ENCODE data around the gene PCK1. TPM values are rescaled to one million over a fixed set of nuclear protein-coding genes. Genes with fewer than 3 reads are reported as not detected.

PCK1 gene
- total RNA-seq, 1 experiment from 2014 or later = not detected

DNA sequence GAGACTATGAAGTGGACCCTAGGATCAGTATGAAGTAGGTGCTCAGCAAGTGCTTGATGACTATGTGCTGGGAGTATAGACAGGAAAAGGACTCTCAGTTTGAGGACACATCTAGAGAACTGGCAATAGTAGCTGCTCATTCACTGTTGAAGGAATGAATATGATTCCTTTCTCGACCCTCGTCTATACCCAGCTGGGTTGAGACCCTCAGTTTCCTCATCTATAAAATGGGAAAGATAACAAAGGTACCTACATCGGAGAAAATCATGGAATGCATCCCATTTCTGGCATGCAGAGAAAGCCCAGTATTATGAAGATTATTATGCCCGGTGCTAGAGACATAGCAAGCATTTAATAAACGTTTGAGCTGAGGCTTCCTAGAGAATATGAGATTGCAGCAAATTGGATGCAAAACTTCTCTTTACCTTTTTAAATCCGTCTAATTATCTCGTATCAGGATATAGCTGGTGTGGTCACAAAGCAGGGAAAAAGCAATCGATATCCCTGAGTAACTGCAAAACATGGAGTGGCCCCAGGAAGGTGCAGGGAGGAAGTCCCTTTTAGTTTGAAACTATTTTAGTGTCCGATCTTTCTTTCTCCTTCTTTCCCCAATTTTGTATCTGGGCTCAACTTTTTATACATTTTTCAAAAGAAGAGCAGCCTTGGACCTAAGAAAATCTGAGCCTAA, 2.8 kb upstream of the PCK1 start:
- Histone ChIP-seq H3K36me3 (ENCODE audit: low read depth) (no peaks in the 10 kb centered on the region), H3F3A (ENCODE audit: insufficient read depth, low read depth) (no peaks in the 10 kb centered on the region), H3K79me2 (ENCODE audit: low read depth) (no peaks in the 10 kb centered on the region), H3K27ac (no peak overlapping the region), H3K9me3 (ENCODE audit: insufficient read depth, low read depth) (no peaks in the 10 kb centered on the region), H3K27me3 (ENCODE audit: insufficient read depth, low read depth) (peaks cover 100% of the 10 kb centered on the region), H4K20me1 (ENCODE audit: insufficient read depth) (no peaks in the 10 kb centered on the region), H3K9me2 (ENCODE audit: insufficient read depth) (no peaks in the 10 kb centered on the region), H2AFZ (no peak overlapping the region), H3K4me3 (no peak overlapping the region), H3K4me1 (replicated peaks; ENCODE audit: insufficient read depth) (no peaks in the 10 kb centered on the region), H3K4me2 (no peak overlapping the region)
- intact Hi-C loops (cut with micrococcal nuclease; ENCODE audit: unreplicated experiment) = no loop called here
- no peak for TF ChIP-seq EZH2 (IDR thresholded peaks at IDR 0.05; ENCODE audit: low read depth)
- TF ChIP-seq, protein P1, sequence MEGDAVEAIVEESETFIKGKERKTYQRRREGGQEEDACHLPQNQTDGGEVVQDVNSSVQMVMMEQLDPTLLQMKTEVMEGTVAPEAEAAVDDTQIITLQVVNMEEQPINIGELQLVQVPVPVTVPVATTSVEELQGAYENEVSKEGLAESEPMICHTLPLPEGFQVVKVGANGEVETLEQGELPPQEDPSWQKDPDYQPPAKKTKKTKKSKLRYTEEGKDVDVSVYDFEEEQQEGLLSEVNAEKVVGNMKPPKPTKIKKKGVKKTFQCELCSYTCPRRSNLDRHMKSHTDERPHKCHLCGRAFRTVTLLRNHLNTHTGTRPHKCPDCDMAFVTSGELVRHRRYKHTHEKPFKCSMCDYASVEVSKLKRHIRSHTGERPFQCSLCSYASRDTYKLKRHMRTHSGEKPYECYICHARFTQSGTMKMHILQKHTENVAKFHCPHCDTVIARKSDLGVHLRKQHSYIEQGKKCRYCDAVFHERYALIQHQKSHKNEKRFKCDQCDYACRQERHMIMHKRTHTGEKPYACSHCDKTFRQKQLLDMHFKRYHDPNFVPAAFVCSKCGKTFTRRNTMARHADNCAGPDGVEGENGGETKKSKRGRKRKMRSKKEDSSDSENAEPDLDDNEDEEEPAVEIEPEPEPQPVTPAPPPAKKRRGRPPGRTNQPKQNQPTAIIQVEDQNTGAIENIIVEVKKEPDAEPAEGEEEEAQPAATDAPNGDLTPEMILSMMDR (conservative IDR thresholded peaks at IDR 0.05) = no peak
- no TSS peak for BruUV-seq (replicated peaks)
- DNase-seq = no peak
- CTCF ChIA-PET = no interaction called here
- POLR2A ChIA-PET (ENCODE audit: unreplicated experiment) = no interaction called here

- no TSS peak for BruUV-seq (replicated peaks)
- TF ChIP-seq, protein P1 (conservative IDR thresholded peaks at IDR 0.05) = no peak
- no peak for TF ChIP-seq EZH2 (IDR thresholded peaks at IDR 0.05; ENCODE audit: low read depth)
- H3K4me1 ChIP-seq (replicated peaks; ENCODE audit: insufficient read depth) = no peaks in the 10 kb centered on the region
- no peak overlapping the region for H3K27ac ChIP-seq
- CTCF ChIA-PET = no interaction called here
- H3K27me3 ChIP-seq (ENCODE audit: insufficient read depth, low read depth) = peaks cover 100% of the 10 kb centered on the region
- no peak overlapping the region for H2AFZ ChIP-seq
- intact Hi-C loops (cut with micrococcal nuclease; ENCODE audit: unreplicated experiment) = no loop called here
- no peak for DNase-seq
- H3K9me3 ChIP-seq (ENCODE audit: insufficient read depth, low read depth) = no peaks in the 10 kb centered on the region
- no peaks in the 10 kb centered on the region for H3K36me3 ChIP-seq (ENCODE audit: low read depth)
- no peaks in the 10 kb centered on the region for H4K20me1 ChIP-seq (ENCODE audit: insufficient read depth)
- no peak overlapping the region for H3K4me3 ChIP-seq
- no peak overlapping the region for H3K4me2 ChIP-seq
- H3K9me2 ChIP-seq (ENCODE audit: insufficient read depth) = no peaks in the 10 kb centered on the region
- H3F3A ChIP-seq (ENCODE audit: insufficient read depth, low read depth) = no peaks in the 10 kb centered on the region
- POLR2A ChIA-PET (ENCODE audit: unreplicated experiment) = no interaction called here
- H3K79me2 ChIP-seq (ENCODE audit: low read depth) = no peaks in the 10 kb centered on the region
Measured at GRCh38 chr20:57558614-57559288, 2.2 kb upstream of the PCK1 start.

DNA sequence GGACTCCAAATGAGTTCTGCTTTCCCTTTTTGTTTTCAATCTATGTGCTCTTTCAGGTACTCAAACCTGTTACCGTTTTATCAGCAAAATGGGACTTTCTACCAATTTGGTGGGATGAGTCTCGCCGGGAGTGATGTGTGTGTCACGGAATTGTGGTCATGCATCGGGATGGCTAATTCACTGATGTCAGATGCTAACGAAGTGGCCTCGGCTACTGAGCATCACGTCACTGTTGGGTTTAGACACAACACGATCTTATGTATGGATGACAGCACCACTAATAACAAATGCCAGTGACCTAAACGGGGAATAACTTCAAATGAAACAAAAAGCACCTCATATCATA, 1.6 kb upstream of the PCK1 start:
- no peak for DNase-seq
- H3K9me3 ChIP-seq (ENCODE audit: insufficient read depth, low read depth) = no peaks in the 10 kb centered on the region
- no peak overlapping the region for H3K4me2 ChIP-seq
- CTCF ChIA-PET = no interaction called here
- no peaks in the 10 kb centered on the region for H3K79me2 ChIP-seq (ENCODE audit: low read depth)
- POLR2A ChIA-PET (ENCODE audit: unreplicated experiment) = no interaction called here
- H4K20me1 ChIP-seq (ENCODE audit: insufficient read depth) = no peaks in the 10 kb centered on the region
- intact Hi-C loops (cut with micrococcal nuclease; ENCODE audit: unreplicated experiment) = no loop called here
- no peak overlapping the region for H3K27ac ChIP-seq
- H3K4me3 ChIP-seq = no peak overlapping the region
- no peaks in the 10 kb centered on the region for H3K9me2 ChIP-seq (ENCODE audit: insufficient read depth)
- no peaks in the 10 kb centered on the region for H3K4me1 ChIP-seq (replicated peaks; ENCODE audit: insufficient read depth)
- H3K27me3 ChIP-seq (ENCODE audit: insufficient read depth, low read depth) = peaks cover 100% of the 10 kb centered on the region
- no peaks in the 10 kb centered on the region for H3K36me3 ChIP-seq (ENCODE audit: low read depth)
- TF ChIP-seq, protein P1 (conservative IDR thresholded peaks at IDR 0.05) = no peak
- no peak for TF ChIP-seq EZH2 (IDR thresholded peaks at IDR 0.05; ENCODE audit: low read depth)
- no TSS peak for BruUV-seq (replicated peaks)
- H3F3A ChIP-seq (ENCODE audit: insufficient read depth, low read depth) = no peaks in the 10 kb centered on the region
- no peak overlapping the region for H2AFZ ChIP-seq

All from PC-9 (cell line).